Astrocyte of the spinal cord (primary cell): Measurements from ENCODE around the gene PTPRN2.

ENCODE experiments used
- DNase-seq: peaks from one replicate; pipeline ENCODE4 v3.0.0; 2011; ENCODE audit warnings: low read depth, low spot score
- H3K4me3 ChIP-seq: 2 replicates; pipeline ENCODE4 v1.5.1; 2011; ENCODE audit warnings: low read depth, mild to moderate bottlenecking, low read length, moderate library complexity
- CTCF ChIP-seq: IDR thresholded peaks from 2 replicates; pipeline ENCODE4 v1.5.1; 2012; ENCODE audit warnings: low read depth, mild to moderate bottlenecking, low read length, inconsistent platforms
- in situ Hi-C: cut with HindIII; loops from 2 replicates; pipeline ENCODE4 v1.10.0; 2017; ENCODE audit warnings: low sequenced_read_pairs

The PTPRN2 gene

DNA sequence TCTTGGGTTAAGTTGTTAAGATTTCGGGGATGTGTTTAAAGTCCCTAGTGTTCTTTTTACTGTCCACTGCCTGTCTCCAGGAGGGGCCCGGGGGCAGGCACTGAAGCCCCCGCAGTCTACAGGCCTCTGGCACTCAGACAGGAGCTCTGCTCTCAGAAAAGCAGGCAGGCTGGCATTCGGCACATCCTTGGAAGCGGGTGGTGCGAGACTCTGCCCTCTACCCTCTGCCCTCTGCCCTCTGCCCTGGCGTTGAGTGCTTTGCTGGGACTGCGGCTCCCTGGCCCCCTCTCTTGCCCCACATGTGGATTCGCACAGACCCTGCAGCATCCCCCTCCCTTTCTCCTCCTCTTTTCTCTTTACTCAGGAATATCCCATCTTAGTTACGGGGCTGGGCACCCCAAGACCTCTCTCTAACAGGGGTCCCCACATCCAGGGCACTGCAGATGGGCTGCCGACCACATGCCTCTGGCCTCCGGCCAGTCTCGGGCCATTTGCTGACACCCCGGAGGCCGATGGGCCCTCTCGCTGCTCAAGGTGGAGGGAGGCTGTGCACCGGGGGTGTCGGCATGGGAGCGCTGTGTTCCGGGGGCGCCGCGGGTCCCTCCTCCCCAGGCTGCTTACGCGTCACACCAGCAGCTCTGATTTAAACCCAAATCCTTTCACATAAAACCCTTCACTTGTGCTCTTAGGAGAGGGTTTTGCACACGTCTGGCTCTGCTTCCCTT, 770.9 kb downstream of the PTPRN2 start:
- no peak for DNase-seq
- in situ Hi-C loops = no loop called here
- H3K4me3 ChIP-seq = no peak overlapping the region
- no peak for TF ChIP-seq CTCF

GRCh38 chr7:157816086-157816485, 771.5 kb downstream of the PTPRN2 start:
- DNase-seq = no peak
- in situ Hi-C loops = no loop called here
- no peak for TF ChIP-seq CTCF
- no peak overlapping the region for H3K4me3 ChIP-seq

DNA sequence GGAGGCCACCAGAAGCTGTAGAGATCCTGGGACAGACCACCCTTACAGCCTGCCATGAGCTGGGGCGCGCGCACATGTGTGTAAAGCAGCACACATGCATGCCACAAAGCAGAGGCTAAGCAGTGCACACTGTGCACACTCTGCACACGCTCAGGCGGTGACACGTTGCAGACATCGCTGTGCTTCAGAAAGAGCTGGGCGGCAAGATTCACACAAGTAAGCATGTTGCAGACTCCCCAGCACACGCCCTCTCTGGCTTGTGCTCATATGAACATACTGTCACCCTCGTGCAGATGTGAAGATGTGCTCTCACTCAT, 772.0 kb downstream of the PTPRN2 start:
- no peak overlapping the region for H3K4me3 ChIP-seq
- in situ Hi-C loops = no loop called here
- no peak for TF ChIP-seq CTCF
- DNase-seq = no peak

GRCh38 chr7:157814931-157815705, 772.5 kb downstream of the PTPRN2 start:
- TF ChIP-seq CTCF = no peak
- no peak overlapping the region for H3K4me3 ChIP-seq
- in situ Hi-C loops = no loop called here
- no peak for DNase-seq

DNA sequence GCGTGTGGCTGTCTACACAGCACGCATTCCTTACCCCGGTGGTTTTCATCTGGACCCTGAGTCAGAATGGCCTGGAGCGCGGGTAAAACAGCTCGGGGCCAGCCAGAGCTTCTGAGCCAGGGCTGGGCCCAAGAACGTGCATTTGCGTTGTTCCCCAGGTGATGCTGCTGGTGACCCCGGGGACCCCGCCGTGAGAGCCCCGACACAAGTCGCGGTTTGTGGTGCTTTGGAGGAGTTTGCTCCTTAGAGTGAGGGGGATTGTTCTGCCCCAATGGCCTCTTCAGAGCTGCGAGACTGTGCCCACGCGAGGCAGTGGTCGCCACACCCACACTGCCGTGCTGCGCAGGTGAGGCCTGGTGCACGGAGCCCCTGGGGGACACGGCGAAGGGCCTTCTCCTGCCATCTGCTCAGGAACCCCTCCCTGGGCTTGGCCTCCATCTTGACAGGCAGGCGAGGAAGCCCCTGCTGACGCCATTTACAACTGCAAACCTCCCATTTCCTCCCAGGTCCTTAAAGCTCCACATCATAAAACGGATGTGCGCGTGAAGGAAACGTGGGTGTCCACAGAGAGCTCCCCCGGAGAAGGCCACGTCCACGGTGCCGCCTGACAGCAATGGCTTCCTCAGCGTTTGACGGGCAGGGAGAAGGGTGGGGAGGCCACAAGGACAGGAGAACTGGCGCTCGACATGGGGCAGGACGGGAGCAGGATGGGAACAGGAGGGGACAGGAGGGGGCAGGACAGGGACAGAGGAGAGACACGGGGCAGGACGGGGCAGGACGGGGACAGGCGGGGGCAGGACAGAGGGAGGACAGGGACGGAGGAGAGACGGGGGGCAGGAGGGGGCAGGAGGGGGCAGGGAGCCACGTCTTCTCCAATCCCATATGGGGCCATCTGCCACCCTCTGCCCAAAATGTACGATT, 773.6 kb downstream of the PTPRN2 start:
- DNase-seq = no peak
- in situ Hi-C loops = no loop called here
- H3K4me3 ChIP-seq = no peak overlapping the region
- no peak for TF ChIP-seq CTCF

DNA sequence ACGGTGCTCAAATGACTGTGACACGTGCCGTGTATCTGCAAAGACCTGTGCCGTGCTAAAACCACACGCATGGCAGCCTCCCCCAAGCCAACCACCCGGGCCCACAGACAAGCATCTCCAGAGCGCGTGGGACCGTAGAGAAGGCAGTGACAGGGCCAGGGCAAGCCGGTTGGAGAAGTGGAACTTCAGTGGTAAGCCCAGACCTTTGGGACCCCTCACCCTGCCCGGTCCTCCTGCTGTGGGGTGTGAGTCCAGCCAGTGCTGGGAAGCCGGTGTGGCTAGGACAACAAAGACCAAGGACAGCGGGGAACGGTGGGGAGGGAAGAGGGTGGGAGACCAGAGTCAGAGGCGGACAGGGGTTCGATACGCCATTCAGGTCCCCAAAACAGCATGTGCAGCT, 774.6 kb downstream of the PTPRN2 start:
- in situ Hi-C loops = no loop called here
- DNase-seq = no peak
- no peak for TF ChIP-seq CTCF
- H3K4me3 ChIP-seq = no peak overlapping the region
